GM20431 (cell line): ENCODE data around the gene C4orf50.

Experiments used
- in situ Hi-C: fragments of 300-500 bp; cut with MseI, MboI; formaldehyde crosslinking; loops from one replicate; pipeline ENCODE4 v1.15.0; 2020; ENCODE audit warnings: low sequenced_read_pairs; ENCODE audit not compliant: unreplicated experiment

C4orf50 gene

GRCh38 chr4:6018331-6018730 is at the start of gene C4orf50:
Gene C4orf50, minus strand, starts transcription at chr4:6018431.
- in situ Hi-C loops, result no loop called here

- in situ Hi-C loops, result no loop called here
Observed at GRCh38 chr4:6065934-6066590, 47.8 kb upstream of the C4orf50 start.

DNA sequence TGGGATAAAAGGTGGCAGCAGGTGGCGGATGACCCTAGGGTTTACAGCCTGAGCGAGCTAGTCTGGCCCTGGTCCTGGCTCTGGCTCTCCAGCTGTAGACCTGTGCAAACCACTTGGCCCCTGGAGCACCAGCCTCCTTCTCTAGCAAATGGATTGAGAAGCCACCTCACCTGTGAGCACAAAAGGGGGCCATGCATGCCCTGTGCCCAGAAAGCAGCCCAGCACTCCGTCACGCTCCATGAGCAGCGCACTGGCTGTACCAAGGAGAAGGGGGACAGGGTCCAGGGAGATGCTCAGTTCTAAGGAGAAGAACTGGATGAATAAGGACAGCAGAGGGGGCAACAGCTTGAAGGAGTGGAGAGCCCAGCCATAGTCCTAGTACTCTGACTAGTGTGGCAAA is 46.9 kb upstream of the C4orf50 start:
- in situ Hi-C loops, result no loop called here

GRCh38 chr4:6064383-6064782 is 46.2 kb upstream of the C4orf50 start:
- in situ Hi-C loops, result no loop called here

DNA sequence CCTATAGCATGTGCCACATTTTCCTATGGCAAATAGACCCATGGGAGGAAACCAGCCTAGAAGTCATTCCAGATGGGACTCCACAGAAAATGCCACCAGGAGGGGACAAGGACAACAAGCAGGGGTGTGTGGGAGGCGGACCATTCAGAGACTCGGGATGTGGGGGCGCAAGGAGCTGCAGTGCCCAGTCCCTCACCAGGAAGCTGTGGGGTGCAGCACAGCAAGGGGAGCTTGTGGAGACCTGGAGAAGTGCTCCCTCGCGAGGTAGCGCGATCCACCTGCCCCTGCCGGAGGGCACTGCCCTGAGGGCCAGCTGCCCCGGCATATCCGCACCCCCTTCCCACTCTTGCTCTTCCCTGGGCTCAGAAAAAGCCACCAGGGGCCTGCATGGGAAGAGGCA is 45.5 kb upstream of the C4orf50 start:
- in situ Hi-C loops, result no loop called here

- in situ Hi-C loops, result no loop called here
Observed at GRCh38 chr4:6062133-6062532, 43.9 kb upstream of the C4orf50 start.

DNA sequence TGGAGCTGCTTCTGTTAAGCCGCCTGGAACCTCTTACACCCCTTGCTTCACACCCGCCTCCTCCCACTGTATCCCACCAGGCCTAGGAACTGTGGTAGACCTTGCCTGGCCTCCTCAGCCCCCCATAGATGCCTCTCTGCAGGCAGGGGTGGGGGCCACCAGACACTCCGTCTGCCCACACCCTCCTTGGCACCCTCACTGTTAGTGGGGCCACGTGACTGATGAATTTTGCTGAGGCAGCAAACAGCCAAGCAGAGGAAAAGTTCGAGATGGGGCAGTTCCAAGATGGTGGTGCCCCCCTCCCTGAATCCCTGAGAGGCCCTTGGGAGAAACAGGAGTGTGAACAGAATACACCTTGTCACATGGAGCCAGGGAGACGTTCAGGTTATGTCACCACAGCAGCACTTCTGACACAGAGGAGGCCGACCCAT is 41.2 kb upstream of the C4orf50 start:
- in situ Hi-C loops, result no loop called here

DNA sequence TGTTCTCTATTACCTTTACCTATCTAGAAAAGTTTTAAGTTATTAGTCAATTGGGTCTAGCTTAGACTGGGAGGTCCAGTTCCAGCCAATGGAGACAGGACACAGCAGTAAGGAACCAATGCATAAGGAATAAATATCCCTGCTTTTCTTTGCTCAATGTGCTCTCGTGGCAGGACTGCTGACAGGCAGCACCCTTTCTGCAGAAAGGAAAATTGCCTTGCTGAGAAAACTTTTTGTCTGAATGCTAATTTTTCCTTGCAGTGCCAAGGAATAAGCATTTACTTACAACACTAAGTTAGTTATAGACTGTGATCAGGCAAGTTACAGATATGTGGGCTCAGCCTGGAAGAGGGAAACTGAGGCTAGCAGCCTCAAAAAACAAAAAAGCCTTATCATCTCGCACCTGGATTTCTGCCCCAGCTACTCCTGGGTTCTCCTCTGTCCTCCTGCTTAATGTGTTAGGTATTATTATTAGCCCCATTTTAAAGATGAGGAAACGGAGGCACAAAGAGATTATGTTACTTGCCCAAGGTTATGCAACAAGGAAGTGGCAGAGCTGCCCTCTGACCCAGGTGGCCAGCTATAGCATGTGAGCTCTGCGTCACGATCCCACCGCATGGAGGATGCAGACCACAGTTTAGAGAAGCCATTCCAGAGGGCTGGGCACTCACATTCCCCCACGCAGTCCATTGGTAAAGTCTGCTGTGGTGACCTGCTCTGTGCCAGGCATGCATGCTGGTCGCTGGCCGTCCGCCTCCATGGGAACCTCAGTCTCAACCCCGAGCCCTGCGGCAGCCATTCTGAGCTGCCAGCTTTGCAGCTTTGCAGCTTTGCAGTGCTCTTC is 40.5 kb upstream of the C4orf50 start:
- in situ Hi-C loops, result no loop called here

GRCh38 chr4:6056976-6057766 is 38.9 kb upstream of the C4orf50 start:
- in situ Hi-C loops, result no loop called here

GRCh38 chr4:6055436-6055835 is 37.2 kb upstream of the C4orf50 start:
- in situ Hi-C loops, result no loop called here

DNA sequence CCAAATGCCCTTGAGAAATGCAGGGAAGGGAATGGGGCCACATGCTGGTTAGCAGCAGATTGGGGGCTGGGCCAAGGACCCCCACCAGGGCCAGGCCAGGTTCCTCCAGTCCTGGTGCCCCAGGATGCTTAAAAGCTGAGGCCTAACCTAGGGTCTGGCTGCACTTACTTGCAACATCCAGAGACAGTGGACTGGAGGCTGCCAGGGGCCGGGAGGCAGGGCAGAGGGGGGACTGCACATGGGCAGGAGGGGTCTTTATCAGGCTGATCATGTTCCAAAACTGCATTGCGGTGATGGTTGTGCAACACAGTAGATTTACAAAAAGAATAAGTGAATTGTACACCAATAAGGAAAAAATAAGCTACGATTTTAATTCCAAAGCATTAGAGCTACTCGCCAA is 36.8 kb upstream of the C4orf50 start:
- in situ Hi-C loops, result no loop called here

GRCh38 chr4:6054162-6054922 is 36.1 kb upstream of the C4orf50 start:
- in situ Hi-C loops, result no loop called here

DNA sequence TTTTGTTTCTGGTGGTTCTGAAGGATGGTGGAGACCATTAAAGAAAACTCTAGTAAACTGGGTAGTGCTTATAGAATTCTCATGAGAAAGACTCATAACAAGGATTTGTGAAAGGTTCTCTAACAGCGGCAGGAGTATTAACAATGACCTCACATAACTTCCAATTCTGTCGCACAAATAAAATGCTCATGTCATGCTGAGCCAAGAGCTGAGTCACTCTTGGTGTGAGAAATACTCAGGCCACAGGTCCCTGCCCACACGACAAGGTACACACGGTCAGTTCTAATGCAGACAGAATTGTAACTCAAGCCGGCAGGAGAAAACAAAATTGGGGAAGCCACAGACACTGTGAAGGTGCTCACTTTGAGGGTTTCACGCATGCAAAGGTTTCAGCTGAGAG is 34.4 kb upstream of the C4orf50 start:
- in situ Hi-C loops, result no loop called here

DNA sequence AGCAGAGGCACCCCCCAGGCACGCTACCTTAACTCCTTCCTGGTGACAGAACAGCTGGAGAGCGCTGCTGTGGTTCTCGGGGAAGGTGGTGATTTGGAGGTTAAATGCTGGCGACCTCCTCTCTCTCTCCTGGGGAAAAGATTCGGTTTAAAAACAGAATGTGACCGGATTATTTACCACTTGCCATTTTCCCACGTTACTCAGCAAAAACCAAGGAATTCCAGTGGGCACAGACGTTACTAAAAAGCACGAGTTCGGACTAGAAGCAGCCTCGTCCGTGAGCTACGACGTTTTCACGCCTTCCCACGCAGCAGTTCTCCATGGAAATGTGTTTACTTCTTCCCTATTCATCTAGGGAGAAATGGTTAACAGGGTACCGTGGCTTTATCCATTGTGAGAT is 32.3 kb upstream of the C4orf50 start:
- in situ Hi-C loops, result no loop called here

- in situ Hi-C loops, result no loop called here
Observed at GRCh38 chr4:6049985-6050384, 31.8 kb upstream of the C4orf50 start.

GRCh38 chr4:6049278-6049677 is 31.0 kb upstream of the C4orf50 start:
- in situ Hi-C loops, result no loop called here

GRCh38 chr4:6048537-6048936 is 30.3 kb upstream of the C4orf50 start:
- in situ Hi-C loops, result no loop called here

GRCh38 chr4:6047130-6047673 is 29.0 kb upstream of the C4orf50 start:
- in situ Hi-C loops, result no loop called here

- in situ Hi-C loops, result no loop called here
Observed at GRCh38 chr4:6046526-6047129, 28.4 kb upstream of the C4orf50 start.
